Large intestine (tissue), 3 donors: ENCODE measurements around the gene CRB1. TPM values are rescaled to one million over a fixed set of nuclear protein-coding genes. Genes with fewer than 3 reads are reported as not detected.

Experiments used
- DNase-seq, 2 donors: peaks; one replicate each; pipeline versions ENCODE4 v3.0.0 to v3.0.0-alpha.2; 2013
- H3K27ac ChIP-seq: one replicate; pipeline ENCODE4 v1.5.1; 2013; ENCODE audit warnings: low read length
- H3K27me3 ChIP-seq: 2 replicates; pipeline ENCODE4 v1.6.1; 2013; ENCODE audit warnings: low read length; ENCODE audit not compliant: control insufficient read depth, insufficient read depth
- H3K36me3 ChIP-seq: 2 replicates; pipeline ENCODE4 v1.6.1; 2013; ENCODE audit warnings: low read length; ENCODE audit not compliant: control insufficient read depth, insufficient read depth
- H3K4me1 ChIP-seq: one replicate; pipeline ENCODE4 v1.6.1; 2013; ENCODE audit warnings: low read length; ENCODE audit not compliant: control insufficient read depth, insufficient read depth
- H3K4me3 ChIP-seq: one replicate; pipeline ENCODE4 v1.5.1; 2013; ENCODE audit warnings: low read length
- H3K9me3 ChIP-seq: one replicate; pipeline ENCODE4 v1.6.1; 2013; ENCODE audit warnings: mild to moderate bottlenecking, low read depth, low read length, moderate library complexity; ENCODE audit not compliant: control insufficient read depth
- WGBS: methylation state at CpG from one replicate; pipeline ENCODE4 v1.1.5; 2013; ENCODE audit warnings: low lambda C conversion rate; ENCODE audit not compliant: insufficient coverage; 5-methylcytosine and 5-hydroxymethylcytosine counted together
- polyA plus RNA-seq: library from polyadenylated mRNA; unstranded; fragments of 120-200 nt; gene quantifications from one replicate; pipeline ENCODE4 v1.2.1, GENCODE V29; 2013

Gene CRB1
- polyA plus RNA-seq, 1 donor = 0.28 TPM

DNA sequence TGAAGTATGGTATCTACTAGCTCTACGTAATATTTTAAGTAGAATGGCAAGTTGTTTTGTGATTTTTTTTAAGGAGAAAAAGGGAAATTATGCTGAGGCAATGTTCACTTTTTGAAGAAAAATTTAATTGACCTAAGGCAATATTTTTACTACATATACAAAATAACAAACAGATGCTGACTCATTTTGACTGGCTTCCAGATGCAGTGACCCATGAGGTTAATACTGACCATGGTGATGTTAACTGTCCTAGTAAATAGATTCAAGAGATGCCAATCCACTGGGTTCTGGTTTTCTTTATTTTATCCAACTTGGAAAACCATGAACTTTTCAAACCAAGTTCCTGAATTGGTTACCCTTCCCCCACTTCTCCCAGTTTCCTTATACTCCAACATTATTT, 154.9 kb downstream of the CRB1 start:
- H3K4me3 ChIP-seq = no peak overlapping the region
- H3K27me3 ChIP-seq = no peaks in the 10 kb centered on the region
- no peaks in the 10 kb centered on the region for H3K36me3 ChIP-seq
- no peak for DNase-seq
- no peaks in the 10 kb centered on the region for H3K4me1 ChIP-seq
- WGBS = 100% methylated on average over 1 of the region's 1 CpG
- no peaks in the 10 kb centered on the region for H3K9me3 ChIP-seq
- no peak overlapping the region for H3K27ac ChIP-seq

DNA sequence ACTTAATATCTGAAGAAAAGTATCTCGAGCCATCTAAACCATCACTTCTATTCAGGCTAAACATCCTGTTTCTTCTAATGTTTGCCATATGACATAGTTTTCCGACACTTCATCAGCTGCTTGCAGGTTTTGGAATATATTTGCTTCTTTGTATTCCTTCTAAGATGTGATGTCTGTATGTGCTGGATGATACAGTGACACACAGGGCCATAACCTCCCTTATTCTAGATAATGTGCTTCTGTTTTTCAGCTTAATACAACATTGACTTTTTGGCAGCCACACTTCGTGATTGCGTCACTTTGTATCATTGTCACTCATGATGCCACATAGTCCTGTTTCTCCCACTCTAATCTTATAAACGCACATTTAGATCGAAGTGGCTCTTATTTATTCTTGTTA, 156.3 kb downstream of the CRB1 start:
- Histone ChIP-seq H3K4me3 (no peak overlapping the region), H3K27me3 (no peaks in the 10 kb centered on the region), H3K36me3 (no peaks in the 10 kb centered on the region), H3K4me1 (no peaks in the 10 kb centered on the region), H3K27ac (no peak overlapping the region), H3K9me3 (no peaks in the 10 kb centered on the region)
- 90% methylated on average over 5 of the region's 6 CpGs for WGBS
- no peak for DNase-seq

DNA sequence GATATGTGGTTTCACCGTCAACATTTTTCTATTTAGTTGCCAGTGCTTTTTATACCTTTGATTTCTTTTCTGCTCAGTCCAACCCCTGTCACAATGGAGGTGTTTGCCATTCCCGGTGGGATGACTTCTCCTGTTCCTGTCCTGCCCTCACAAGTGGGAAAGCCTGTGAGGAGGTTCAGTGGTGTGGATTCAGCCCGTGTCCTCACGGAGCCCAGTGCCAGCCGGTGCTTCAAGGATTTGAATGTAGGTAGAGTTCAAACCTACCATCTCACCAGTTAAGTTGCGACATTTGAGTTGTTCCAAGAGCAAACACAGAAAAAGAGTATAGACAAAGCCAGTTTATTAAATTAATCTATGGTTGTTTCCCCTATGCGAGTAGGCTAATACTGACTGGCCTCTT, 161.3 kb downstream of the CRB1 start:
- no peaks in the 10 kb centered on the region for H3K27me3 ChIP-seq
- H3K4me1 ChIP-seq = no peaks in the 10 kb centered on the region
- no peaks in the 10 kb centered on the region for H3K9me3 ChIP-seq
- H3K4me3 ChIP-seq = no peak overlapping the region
- no peak overlapping the region for H3K27ac ChIP-seq
- DNase-seq = no peak
- no peaks in the 10 kb centered on the region for H3K36me3 ChIP-seq
- no CpG with 5 or more reads among the region's 7 CpGs for WGBS

DNA sequence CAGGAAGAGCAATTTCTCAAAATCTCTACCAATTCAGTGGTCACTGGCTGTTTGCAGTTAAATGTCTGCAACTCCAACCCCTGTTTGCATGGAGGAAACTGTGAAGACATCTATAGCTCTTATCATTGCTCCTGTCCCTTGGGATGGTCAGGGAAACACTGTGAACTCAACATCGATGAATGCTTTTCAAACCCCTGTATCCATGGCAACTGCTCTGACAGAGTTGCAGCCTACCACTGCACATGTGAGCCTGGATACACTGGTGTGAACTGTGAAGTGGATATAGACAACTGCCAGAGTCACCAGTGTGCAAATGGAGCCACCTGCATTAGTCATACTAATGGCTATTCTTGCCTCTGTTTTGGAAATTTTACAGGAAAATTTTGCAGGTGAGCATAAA, 167.2 kb downstream of the CRB1 start:
- Histone ChIP-seq H3K27ac (no peak overlapping the region), H3K4me3 (no peak overlapping the region), H3K27me3 (no peaks in the 10 kb centered on the region), H3K36me3 (no peaks in the 10 kb centered on the region), H3K4me1 (no peaks in the 10 kb centered on the region), H3K9me3 (no peaks in the 10 kb centered on the region)
- DNase-seq = no peak
- WGBS = no CpG with 5 or more reads among the region's 1 CpG

DNA sequence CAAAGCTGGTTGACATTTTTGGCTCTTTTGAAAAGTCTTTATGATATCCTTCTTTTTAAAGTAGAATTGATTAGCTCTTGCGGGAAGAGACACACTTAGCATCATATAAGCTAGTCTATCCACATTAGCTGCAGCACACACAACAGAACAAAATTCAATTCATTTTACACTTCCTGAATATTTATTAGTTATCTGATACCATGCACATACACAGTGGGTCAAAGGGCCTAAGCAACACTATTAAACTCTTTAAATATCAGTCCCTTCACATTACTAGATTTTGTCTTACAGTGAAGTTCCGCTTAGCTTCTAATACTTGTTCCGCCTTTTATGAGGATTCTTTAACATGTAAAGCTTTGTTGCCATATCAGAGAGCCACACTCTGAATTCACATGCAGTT, 169.5 kb downstream of the CRB1 start:
- no peaks in the 10 kb centered on the region for H3K27me3 ChIP-seq
- H3K27ac ChIP-seq = no peak overlapping the region
- H3K4me1 ChIP-seq = no peaks in the 10 kb centered on the region
- H3K36me3 ChIP-seq = no peaks in the 10 kb centered on the region
- WGBS = 80% methylated on average over 1 of the region's 3 CpGs
- no peak for DNase-seq
- no peaks in the 10 kb centered on the region for H3K9me3 ChIP-seq
- H3K4me3 ChIP-seq = no peak overlapping the region

DNA sequence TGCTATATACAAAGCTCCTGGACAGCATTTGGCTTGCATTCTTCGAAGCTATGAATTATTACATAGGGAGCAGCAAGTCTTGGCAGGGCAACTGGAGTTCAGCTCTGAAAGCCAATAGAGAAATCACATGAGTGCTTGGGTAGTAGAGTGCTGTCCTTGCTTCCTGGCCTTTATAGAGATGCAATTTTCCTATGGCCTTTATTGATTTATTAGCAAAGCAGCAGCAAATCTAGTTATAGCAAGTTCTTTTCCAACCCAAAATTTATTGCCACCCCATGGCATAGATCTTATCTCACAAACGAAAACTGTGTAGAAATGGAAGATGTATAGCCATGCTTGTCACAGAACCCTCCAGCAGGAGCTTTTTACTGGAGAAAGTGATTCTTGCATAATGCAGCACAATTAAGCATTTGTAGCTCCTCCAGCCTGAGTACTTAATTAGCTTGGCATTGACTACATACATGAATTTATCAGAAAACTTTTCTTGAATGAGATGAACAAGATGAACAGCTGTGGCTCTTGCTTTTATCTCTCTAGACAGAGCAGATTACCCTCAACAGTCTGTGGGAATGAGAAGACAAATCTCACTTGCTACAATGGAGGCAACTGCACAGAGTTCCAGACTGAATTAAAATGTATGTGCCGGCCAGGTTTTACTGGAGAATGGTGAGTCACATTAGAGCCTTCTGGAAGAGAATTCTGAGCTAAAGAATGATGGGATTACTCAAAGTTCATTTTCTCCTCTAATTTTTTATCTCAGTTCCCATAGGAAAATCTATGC, 170.1 kb downstream of the CRB1 start:
- Histone ChIP-seq H3K4me1 (no peaks in the 10 kb centered on the region), H3K4me3 (no peak overlapping the region), H3K27me3 (no peaks in the 10 kb centered on the region), H3K27ac (no peak overlapping the region), H3K9me3 (no peaks in the 10 kb centered on the region), H3K36me3 (no peaks in the 10 kb centered on the region)
- no peak for DNase-seq
- 0% methylated on average over 1 of the region's 3 CpGs for WGBS

DNA sequence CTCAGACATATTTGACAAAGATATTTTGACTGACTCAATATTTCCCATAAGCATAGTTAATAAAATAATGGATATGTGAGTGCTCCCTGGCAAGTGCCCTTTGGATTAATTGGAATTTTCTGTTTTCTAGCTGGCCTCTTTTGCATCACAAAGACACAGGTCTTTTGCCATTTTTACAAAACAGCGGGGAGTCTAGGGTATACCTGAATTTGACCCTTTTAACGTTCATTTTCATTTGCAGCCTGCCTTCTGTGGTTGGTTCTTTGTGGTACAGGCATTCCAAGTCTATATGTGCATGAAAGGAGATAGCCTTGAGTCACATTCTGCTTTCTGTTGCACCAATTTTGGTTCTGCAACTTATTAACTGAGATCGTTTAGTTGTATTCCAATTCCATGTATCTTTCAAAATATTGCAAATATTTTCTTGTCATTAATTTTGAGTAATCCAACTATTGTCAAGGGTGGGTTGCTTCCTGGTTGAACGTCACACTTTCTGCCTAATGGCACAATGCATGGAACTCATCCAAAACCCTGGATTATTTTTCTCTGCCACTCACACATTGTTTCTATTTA, 171.7 kb downstream of the CRB1 start:
- Histone ChIP-seq H3K27me3 (no peaks in the 10 kb centered on the region), H3K4me3 (no peak overlapping the region), H3K36me3 (no peaks in the 10 kb centered on the region), H3K27ac (no peak overlapping the region), H3K4me1 (no peaks in the 10 kb centered on the region), H3K9me3 (no peaks in the 10 kb centered on the region)
- no peak for DNase-seq
- 54% methylated on average over 3 of the region's 4 CpGs for WGBS

DNA sequence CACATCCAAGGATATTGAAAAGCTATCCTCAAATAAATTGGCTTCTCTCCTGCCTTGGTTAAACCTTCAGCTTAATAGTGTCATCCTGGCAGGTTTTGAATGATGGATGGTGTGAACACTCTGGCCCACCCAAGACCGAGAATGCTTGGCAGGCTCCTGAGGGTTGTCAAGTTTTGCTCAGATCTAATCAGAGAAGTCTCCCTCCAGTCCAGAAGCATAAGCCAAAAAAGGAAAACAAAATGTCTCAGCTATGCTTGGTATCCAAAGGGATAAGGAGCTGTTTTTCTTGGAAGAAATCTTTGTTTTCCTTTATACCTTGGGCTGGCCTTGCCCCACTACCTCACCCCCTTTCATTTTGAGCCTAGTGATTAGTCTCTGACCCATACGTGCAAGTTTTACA, 172.7 kb downstream of the CRB1 start:
- no peak overlapping the region for H3K4me3 ChIP-seq
- no peak for DNase-seq
- H3K36me3 ChIP-seq = no peaks in the 10 kb centered on the region
- no peak overlapping the region for H3K27ac ChIP-seq
- no peaks in the 10 kb centered on the region for H3K9me3 ChIP-seq
- H3K27me3 ChIP-seq = no peaks in the 10 kb centered on the region
- no peaks in the 10 kb centered on the region for H3K4me1 ChIP-seq
- 75% methylated on average over 1 of the region's 2 CpGs for WGBS

DNA sequence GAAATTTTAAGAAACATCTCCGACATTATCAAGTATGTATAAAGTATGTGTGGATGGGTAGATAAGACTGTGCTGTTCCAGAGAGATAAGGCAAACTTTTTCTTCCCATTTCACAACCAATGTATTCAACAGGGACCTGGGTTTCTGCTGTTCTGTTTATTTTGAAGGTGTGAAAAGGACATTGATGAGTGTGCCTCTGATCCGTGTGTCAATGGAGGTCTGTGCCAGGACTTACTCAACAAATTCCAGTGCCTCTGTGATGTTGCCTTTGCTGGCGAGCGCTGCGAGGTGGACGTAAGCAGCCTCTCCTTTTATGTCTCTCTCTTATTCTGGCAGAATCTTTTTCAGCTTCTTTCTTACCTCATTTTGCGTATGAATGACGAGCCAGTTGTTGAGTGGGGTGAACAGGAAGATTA, 174.0 kb downstream of the CRB1 start:
- DNase-seq = no peak
- 22% methylated on average over 6 of the region's 8 CpGs for WGBS
- Histone ChIP-seq H3K36me3 (no peaks in the 10 kb centered on the region), H3K9me3 (no peaks in the 10 kb centered on the region), H3K27me3 (no peaks in the 10 kb centered on the region), H3K4me1 (no peaks in the 10 kb centered on the region), H3K4me3 (no peak overlapping the region), H3K27ac (no peak overlapping the region)

DNA sequence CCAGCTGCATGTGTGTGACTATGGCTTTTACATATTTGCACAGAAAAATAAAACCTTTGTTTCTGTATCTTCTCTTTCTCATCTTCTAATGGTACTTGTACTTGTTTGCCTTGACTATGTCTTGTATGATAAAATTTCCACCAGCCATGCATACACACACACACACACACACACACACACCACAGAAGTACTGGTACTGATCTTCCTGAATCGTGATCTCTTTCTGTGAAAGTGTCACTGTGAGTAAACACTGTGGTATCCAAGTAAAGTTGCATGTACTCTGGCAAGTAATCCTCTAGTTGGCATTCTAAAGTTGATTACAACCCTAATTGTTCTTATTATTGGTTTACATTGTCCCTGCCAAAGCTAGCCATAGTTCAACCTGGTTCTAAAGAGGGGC, 176.7 kb downstream of the CRB1 start:
- H3K27me3 ChIP-seq = no peaks in the 10 kb centered on the region
- WGBS = no CpG with 5 or more reads among the region's 1 CpG
- H3K4me1 ChIP-seq = no peaks in the 10 kb centered on the region
- H3K27ac ChIP-seq = no peak overlapping the region
- DNase-seq = no peak
- H3K36me3 ChIP-seq = no peaks in the 10 kb centered on the region
- H3K4me3 ChIP-seq = no peak overlapping the region
- no peaks in the 10 kb centered on the region for H3K9me3 ChIP-seq
